HG02981 (cell line): ENCODE results near the gene RPS6KA5.
"Not testable (repeated sequence)": the region's sequence is repeated elsewhere in the genome, so short reads cannot be mapped to it uniquely, and the experiment has no call there.

Experiments used
- ATAC-seq: cut with Tn5 transposase; IDR thresholded peaks from one replicate; pipeline ENCODE4 v1.9.1; 2021; ENCODE audit warnings: mild to moderate bottlenecking, moderate library complexity; ENCODE audit not compliant: unreplicated experiment

Gene RPS6KA5

GRCh38 chr14:90991690-90992443, 68.6 kb downstream of the RPS6KA5 start:
- no peak for ATAC-seq

GRCh38 chr14:90990141-90990540, 70.3 kb downstream of the RPS6KA5 start:
- ATAC-seq: no peak

GRCh38 chr14:90987140-90987539, 73.3 kb downstream of the RPS6KA5 start:
- ATAC-seq: no peak

- no peak for ATAC-seq
Measured at GRCh38 chr14:90986510-90986909, 73.9 kb downstream of the RPS6KA5 start.

- peak; percentile 83 for ATAC-seq
Measured at GRCh38 chr14:90985601-90986242, 74.7 kb downstream of the RPS6KA5 start.

- no peak for ATAC-seq
Measured at GRCh38 chr14:90983560-90983959, 76.9 kb downstream of the RPS6KA5 start.

- no peak for ATAC-seq
Measured at GRCh38 chr14:90981636-90982035, 78.8 kb downstream of the RPS6KA5 start.

GRCh38 chr14:90980636-90981035, 79.8 kb downstream of the RPS6KA5 start:
- not testable (repeated sequence) for ATAC-seq

- ATAC-seq: no peak
Measured at GRCh38 chr14:90979515-90979914, 80.9 kb downstream of the RPS6KA5 start.

GRCh38 chr14:90976101-90976500, 84.3 kb downstream of the RPS6KA5 start:
- ATAC-seq: no peak

- ATAC-seq: no peak
Measured at GRCh38 chr14:90971687-90972086, 88.8 kb downstream of the RPS6KA5 start.

GRCh38 chr14:90970167-90970600, 90.3 kb downstream of the RPS6KA5 start:
- no peak for ATAC-seq

- no peak for ATAC-seq
Measured at GRCh38 chr14:90969531-90970166, 90.8 kb downstream of the RPS6KA5 start.

- ATAC-seq: no peak
Measured at GRCh38 chr14:90968025-90968424, 92.4 kb downstream of the RPS6KA5 start.

- no peak for ATAC-seq
Measured at GRCh38 chr14:90966493-90966892, 93.9 kb downstream of the RPS6KA5 start.

GRCh38 chr14:90965765-90966164, 94.7 kb downstream of the RPS6KA5 start:
- no peak for ATAC-seq

GRCh38 chr14:90963343-90963742, 97.1 kb downstream of the RPS6KA5 start:
- ATAC-seq: no peak

- ATAC-seq: no peak
Measured at GRCh38 chr14:90962505-90963109, 97.8 kb downstream of the RPS6KA5 start.

- ATAC-seq: no peak
Measured at GRCh38 chr14:90960818-90961217, 99.6 kb downstream of the RPS6KA5 start.

GRCh38 chr14:90959344-90959743, 101.1 kb downstream of the RPS6KA5 start:
- no peak for ATAC-seq

GRCh38 chr14:90956273-90956672, 104.2 kb downstream of the RPS6KA5 start:
- ATAC-seq: no peak
